HG03139 (cell line): Measurements from ENCODE around the gene SHANK2.
"Not testable (repeated sequence)": the region's sequence is repeated elsewhere in the genome, so short reads cannot be mapped to it uniquely, and the experiment has no call there.

Source experiments
- ATAC-seq: cut with Tn5 transposase; IDR thresholded peaks from one replicate; pipeline ENCODE4 v1.9.1; 2021; ENCODE audit not compliant: unreplicated experiment

SHANK2 gene

GRCh38 chr11:71245601-71246391 lies 6.6 kb downstream of the SHANK2 start:
- ATAC-seq, result no peak

GRCh38 chr11:71244116-71244810 lies 8.1 kb downstream of the SHANK2 start:
- ATAC-seq, result no peak

GRCh38 chr11:71242391-71242790 lies 10.0 kb downstream of the SHANK2 start:
- no peak for ATAC-seq

- ATAC-seq, result no peak
These were observed 10.6 kb downstream of the SHANK2 start for GRCh38 chr11:71241721-71242259.

GRCh38 chr11:71240865-71241691 lies 11.3 kb downstream of the SHANK2 start:
- no peak for ATAC-seq

GRCh38 chr11:71240061-71240690 lies 12.2 kb downstream of the SHANK2 start:
- ATAC-seq, result no peak

- ATAC-seq, result no peak
These were observed 12.8 kb downstream of the SHANK2 start for GRCh38 chr11:71239581-71239980.

GRCh38 chr11:71238941-71239340 lies 13.4 kb downstream of the SHANK2 start:
- ATAC-seq, result no peak

GRCh38 chr11:71238285-71238875 lies 14.0 kb downstream of the SHANK2 start:
- no peak for ATAC-seq

GRCh38 chr11:71237853-71238252 lies 14.5 kb downstream of the SHANK2 start:
- ATAC-seq, result no peak

GRCh38 chr11:71236836-71237475 lies 15.4 kb downstream of the SHANK2 start:
- ATAC-seq, result no peak

- no peak for ATAC-seq
These were observed 16.7 kb downstream of the SHANK2 start for GRCh38 chr11:71235719-71236118.

GRCh38 chr11:71233896-71234852 lies 18.2 kb downstream of the SHANK2 start:
- ATAC-seq, result not testable (repeated sequence)

GRCh38 chr11:71232364-71232763 lies 20.0 kb downstream of the SHANK2 start:
- no peak for ATAC-seq

GRCh38 chr11:71228961-71229360 lies 23.4 kb downstream of the SHANK2 start:
- no peak for ATAC-seq

- no peak for ATAC-seq
These were observed 25.2 kb downstream of the SHANK2 start for GRCh38 chr11:71227058-71227659.

GRCh38 chr11:71223671-71224660 lies 28.4 kb downstream of the SHANK2 start:
- ATAC-seq, result no peak
